ENCODE measurements around the gene CCDC92. TPM values are rescaled to one million over a fixed set of nuclear protein-coding genes. Genes with fewer than 3 reads are reported as not detected.

The CCDC92 gene
- total RNA-seq, 1 donor from 2014 or later, result 55.1 TPM

DNA sequence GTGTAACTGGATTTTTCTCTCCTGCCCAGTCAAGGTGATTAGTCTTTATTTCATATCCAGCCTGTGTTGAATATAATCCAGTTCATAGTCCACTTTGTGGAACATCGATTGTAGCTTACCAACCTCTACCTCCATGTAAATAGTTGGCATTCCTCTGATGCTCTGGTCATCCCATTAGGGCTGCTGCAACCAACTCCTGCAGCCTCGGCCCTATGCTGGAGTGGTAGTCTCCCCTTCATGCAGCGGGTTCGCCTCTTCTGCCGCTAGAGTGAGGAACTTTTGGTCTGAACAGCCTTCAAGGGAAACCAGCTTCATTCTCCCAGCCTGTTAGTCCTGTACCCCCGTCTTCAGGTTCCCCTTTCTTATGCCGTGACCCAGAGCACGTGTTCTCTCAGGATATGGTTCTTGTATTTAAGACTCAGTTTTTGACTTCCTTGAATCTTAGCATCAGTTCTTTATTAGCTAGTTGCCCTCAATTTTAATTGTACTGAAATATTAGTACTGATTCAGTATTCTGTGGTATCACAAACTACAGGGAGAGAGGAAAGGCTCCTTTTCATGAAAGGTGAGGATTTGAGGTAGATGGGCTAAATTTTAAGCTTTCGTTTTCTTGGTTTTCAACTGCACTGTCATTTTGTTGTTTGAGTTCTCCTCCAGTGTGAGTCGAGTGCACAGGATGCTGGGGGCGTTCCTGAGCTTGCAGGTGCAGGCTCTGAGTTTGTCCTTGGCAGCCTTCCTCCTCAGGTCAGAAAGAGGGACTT is 33.6 kb upstream of the CCDC92 start:
- Mint-ChIP-seq H3K27me3 (ENCODE audit: unreplicated experiment) (no peaks in the 10 kb centered on the region), H3K9me3 (ENCODE audit: unreplicated experiment) (no peaks in the 10 kb centered on the region), H3K27ac (ENCODE audit: unreplicated experiment) (no peak overlapping the region), H3K4me3 (ENCODE audit: unreplicated experiment) (no peak overlapping the region), H3K4me1 (ENCODE audit: unreplicated experiment) (peaks cover 24% of the 10 kb centered on the region), H3K36me3 (ENCODE audit: unreplicated experiment) (peaks cover 29% of the 10 kb centered on the region)
- TF ChIP-seq, protein P1, sequence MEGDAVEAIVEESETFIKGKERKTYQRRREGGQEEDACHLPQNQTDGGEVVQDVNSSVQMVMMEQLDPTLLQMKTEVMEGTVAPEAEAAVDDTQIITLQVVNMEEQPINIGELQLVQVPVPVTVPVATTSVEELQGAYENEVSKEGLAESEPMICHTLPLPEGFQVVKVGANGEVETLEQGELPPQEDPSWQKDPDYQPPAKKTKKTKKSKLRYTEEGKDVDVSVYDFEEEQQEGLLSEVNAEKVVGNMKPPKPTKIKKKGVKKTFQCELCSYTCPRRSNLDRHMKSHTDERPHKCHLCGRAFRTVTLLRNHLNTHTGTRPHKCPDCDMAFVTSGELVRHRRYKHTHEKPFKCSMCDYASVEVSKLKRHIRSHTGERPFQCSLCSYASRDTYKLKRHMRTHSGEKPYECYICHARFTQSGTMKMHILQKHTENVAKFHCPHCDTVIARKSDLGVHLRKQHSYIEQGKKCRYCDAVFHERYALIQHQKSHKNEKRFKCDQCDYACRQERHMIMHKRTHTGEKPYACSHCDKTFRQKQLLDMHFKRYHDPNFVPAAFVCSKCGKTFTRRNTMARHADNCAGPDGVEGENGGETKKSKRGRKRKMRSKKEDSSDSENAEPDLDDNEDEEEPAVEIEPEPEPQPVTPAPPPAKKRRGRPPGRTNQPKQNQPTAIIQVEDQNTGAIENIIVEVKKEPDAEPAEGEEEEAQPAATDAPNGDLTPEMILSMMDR (IDR thresholded peaks at IDR 0.05), result no peak
- no peak for DNase-seq (ENCODE audit: extremely low spot score, unreplicated experiment)

DNA sequence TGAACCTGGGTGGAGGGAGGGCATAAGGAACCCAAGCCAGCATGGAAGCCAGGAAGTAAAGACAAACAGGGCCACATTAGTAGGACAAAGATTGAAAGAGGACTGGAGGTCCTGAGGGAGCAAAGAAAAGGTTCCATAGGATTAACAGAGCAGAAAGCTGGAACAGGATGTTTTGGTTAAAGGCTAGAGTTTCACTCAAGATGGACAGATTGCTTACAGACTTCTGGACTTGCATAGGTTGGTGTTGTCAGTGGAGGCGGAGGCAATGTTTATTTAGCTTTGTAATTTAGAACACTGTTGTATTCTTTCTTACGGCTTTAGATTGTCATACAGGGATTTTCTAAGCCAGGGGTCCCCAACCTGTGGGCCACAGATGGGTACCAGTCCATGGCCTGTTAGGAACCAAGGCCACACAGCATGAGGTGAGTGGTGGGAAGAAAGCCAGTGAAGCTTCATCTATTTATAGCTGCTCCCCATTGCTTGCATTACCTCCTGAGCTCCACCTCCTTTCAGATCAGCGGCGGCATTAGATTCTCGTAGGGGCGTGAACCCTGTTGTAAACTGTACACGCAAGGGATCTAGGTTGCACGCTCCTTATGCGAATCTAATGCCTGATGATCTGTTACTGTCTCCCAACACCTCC is 31.7 kb upstream of the CCDC92 start:
- peaks cover 24% of the 10 kb centered on the region for H3K4me1 Mint-ChIP-seq (ENCODE audit: unreplicated experiment)
- no peak overlapping the region for H3K4me3 Mint-ChIP-seq (ENCODE audit: unreplicated experiment)
- TF ChIP-seq, protein P1 (IDR thresholded peaks at IDR 0.05), result no peak
- H3K36me3 Mint-ChIP-seq (ENCODE audit: unreplicated experiment), result peaks cover 17% of the 10 kb centered on the region
- H3K27me3 Mint-ChIP-seq (ENCODE audit: unreplicated experiment), result no peaks in the 10 kb centered on the region
- no peaks in the 10 kb centered on the region for H3K9me3 Mint-ChIP-seq (ENCODE audit: unreplicated experiment)
- no peak for DNase-seq (ENCODE audit: extremely low spot score, unreplicated experiment)
- no peak overlapping the region for H3K27ac Mint-ChIP-seq (ENCODE audit: unreplicated experiment)

DNA sequence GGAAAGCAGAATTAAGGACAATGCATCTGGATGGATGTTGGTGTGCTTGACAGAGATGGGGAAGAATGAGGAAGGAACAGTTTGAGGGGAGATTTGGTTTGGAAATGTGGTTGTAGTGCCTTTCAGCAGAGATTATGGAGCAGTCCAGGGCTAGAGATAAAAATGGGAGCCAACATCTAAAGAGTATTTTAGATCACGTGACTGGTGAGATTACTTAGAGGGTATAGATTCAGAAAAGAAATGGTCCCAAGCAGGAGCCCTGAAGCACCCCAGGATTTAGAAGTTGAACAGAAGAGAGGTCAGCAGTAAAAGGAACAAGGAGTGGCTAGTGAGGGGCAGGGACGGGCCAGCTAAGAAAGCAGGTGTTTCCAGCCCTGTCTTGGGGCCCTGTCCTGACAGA is 30.0 kb upstream of the CCDC92 start:
- Mint-ChIP-seq H3K4me1 (ENCODE audit: unreplicated experiment) (peaks cover 15% of the 10 kb centered on the region), H3K27ac (ENCODE audit: unreplicated experiment) (no peak overlapping the region), H3K4me3 (ENCODE audit: unreplicated experiment) (no peak overlapping the region), H3K36me3 (ENCODE audit: unreplicated experiment) (peaks cover 26% of the 10 kb centered on the region), H3K27me3 (ENCODE audit: unreplicated experiment) (no peaks in the 10 kb centered on the region), H3K9me3 (ENCODE audit: unreplicated experiment) (no peaks in the 10 kb centered on the region)
- DNase-seq (ENCODE audit: extremely low spot score, unreplicated experiment), result no peak
- TF ChIP-seq, protein P1 (IDR thresholded peaks at IDR 0.05), result no peak

DNA sequence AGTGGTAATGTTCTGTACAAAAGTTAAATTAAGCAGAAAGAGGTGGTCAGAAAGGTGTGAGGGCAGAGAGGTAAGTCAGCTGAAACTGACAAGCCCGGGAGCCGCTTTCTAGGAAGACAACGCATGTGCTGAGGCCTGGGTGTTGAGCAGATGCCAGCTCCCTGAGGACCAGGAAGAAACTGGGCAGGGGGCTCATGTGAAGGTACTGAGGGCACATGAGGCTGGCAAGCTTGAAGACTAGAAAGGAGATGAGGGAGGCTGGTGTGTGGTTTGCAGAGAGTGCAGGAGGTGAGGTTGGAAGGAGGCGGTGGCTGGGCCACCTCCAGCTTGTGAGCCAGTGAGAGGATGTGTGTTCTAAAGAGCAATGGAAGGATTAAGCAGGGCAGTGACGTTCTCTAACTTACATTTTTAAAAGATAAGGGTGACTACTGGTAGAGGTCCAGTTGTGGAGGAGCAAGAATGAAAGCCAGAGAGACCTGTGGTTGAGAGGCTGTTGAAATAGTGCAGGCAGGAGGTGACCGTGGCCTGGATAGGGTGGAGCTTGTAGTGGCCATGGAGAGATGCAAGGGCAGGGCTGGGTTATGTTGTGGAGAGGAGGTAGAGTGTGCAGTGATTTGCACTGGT is 29.5 kb upstream of the CCDC92 start:
- H3K27me3 Mint-ChIP-seq (ENCODE audit: unreplicated experiment), result no peaks in the 10 kb centered on the region
- peaks cover 10% of the 10 kb centered on the region for H3K4me1 Mint-ChIP-seq (ENCODE audit: unreplicated experiment)
- TF ChIP-seq, protein P1 (IDR thresholded peaks at IDR 0.05), result no peak
- H3K9me3 Mint-ChIP-seq (ENCODE audit: unreplicated experiment), result no peaks in the 10 kb centered on the region
- no peak for DNase-seq (ENCODE audit: extremely low spot score, unreplicated experiment)
- H3K27ac Mint-ChIP-seq (ENCODE audit: unreplicated experiment), result no peak overlapping the region
- peaks cover 26% of the 10 kb centered on the region for H3K36me3 Mint-ChIP-seq (ENCODE audit: unreplicated experiment)
- H3K4me3 Mint-ChIP-seq (ENCODE audit: unreplicated experiment), result no peak overlapping the region

DNA sequence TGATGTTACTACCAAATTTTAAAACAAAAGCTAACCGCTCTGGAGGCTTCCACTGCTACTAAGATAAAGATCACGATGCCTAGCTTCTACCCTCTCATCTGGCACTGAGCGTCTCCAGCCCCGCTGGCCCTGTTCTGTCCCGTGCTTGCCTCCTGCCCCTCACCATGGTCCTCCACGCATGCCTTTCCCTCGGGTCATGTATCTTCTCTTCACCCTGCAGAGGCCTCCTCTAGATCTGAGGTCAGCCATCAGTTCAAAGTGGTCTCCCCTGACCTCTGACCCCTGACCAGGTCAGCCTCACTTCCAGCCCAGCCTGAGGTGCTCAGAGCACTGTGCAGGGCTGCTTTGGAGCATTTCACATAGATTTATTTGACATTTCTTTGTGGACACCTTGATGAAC is 28.7 kb upstream of the CCDC92 start:
- Mint-ChIP-seq H3K9me3 (ENCODE audit: unreplicated experiment) (no peaks in the 10 kb centered on the region), H3K4me1 (ENCODE audit: unreplicated experiment) (peaks cover 10% of the 10 kb centered on the region), H3K36me3 (ENCODE audit: unreplicated experiment) (peaks cover 23% of the 10 kb centered on the region), H3K4me3 (ENCODE audit: unreplicated experiment) (no peak overlapping the region), H3K27me3 (ENCODE audit: unreplicated experiment) (no peaks in the 10 kb centered on the region), H3K27ac (ENCODE audit: unreplicated experiment) (no peak overlapping the region)
- TF ChIP-seq, protein P1 (IDR thresholded peaks at IDR 0.05), result no peak
- no peak for DNase-seq (ENCODE audit: extremely low spot score, unreplicated experiment)
